Bone marrow (tissue), 2 donors: ENCODE data around the gene APOH.

ENCODE experiments used
- DNase-seq, 2 donors: peaks; one replicate each; lab custom pipeline; 2025; lab: John Stamatoyannopoulos, UW

Gene APOH

GRCh38 chr17:66235377-66235994, 6.3 kb upstream of the APOH start:
- DNase-seq, result no peak

GRCh38 chr17:66234611-66235010, 5.4 kb upstream of the APOH start:
- no peak for DNase-seq

- DNase-seq, result no peak
Observed at GRCh38 chr17:66233023-66233753, 4.0 kb upstream of the APOH start.

GRCh38 chr17:66230922-66231591, 1.8 kb upstream of the APOH start:
- DNase-seq, result no peak

- no peak for DNase-seq
Observed at GRCh38 chr17:66229783-66230538, 746 bp upstream of the APOH start.

GRCh38 chr17:66227212-66228045, 1.8 kb downstream of the APOH start:
- DNase-seq, result no peak

GRCh38 chr17:66222798-66223350, 6.3 kb downstream of the APOH start:
- DNase-seq, result no peak

GRCh38 chr17:66221755-66222530, 7.3 kb downstream of the APOH start:
- DNase-seq, result no peak

GRCh38 chr17:66221343-66221742, 7.9 kb downstream of the APOH start:
- no peak for DNase-seq

- no peak for DNase-seq
Observed at GRCh38 chr17:66220079-66220835, 9.0 kb downstream of the APOH start.

- no peak for DNase-seq
Observed at GRCh38 chr17:66215529-66215911, 13.7 kb downstream of the APOH start.

- DNase-seq, result no peak
Observed at GRCh38 chr17:66214884-66215528, 14.2 kb downstream of the APOH start.

GRCh38 chr17:66211047-66211810, 18.0 kb downstream of the APOH start:
- no peak for DNase-seq

GRCh38 chr17:66210208-66210574, 19.0 kb downstream of the APOH start:
- no peak for DNase-seq

- DNase-seq, result no peak
Observed at GRCh38 chr17:66207936-66208335, 21.3 kb downstream of the APOH start.

GRCh38 chr17:66203274-66204015, 25.8 kb downstream of the APOH start:
- DNase-seq, result no peak

GRCh38 chr17:66200685-66201092, 28.5 kb downstream of the APOH start:
- no peak for DNase-seq

- DNase-seq, result no peak
Observed at GRCh38 chr17:66198242-66198641, 31.0 kb downstream of the APOH start.
